Uterus (tissue), 4 donors: ENCODE measurements around the gene NBAS. TPM values are rescaled to one million over a fixed set of nuclear protein-coding genes. Genes with fewer than 3 reads are reported as not detected.

Source experiments
- DNase-seq, 2 donors: peaks; one replicate each; pipeline ENCODE4 v3.0.0-alpha.2; 2019 to 2020
- H3K27ac ChIP-seq, 2 donors: fragments of 200-600 bp; sonication (generic); 1 replicate in 1 of 2; 2 replicates in 1 of 2; pipeline ENCODE4 v1.5.1; 2016 to 2018
- H3K27me3 ChIP-seq, 2 donors: fragments of 200-600 bp; sonication (generic); one replicate each; pipeline ENCODE4 v1.5.1; 2018 to 2019; ENCODE audit warnings: control low read depth in 1 of 2
- H3K36me3 ChIP-seq, 2 donors: fragments of 200-600 bp; sonication (generic); one replicate each; pipeline ENCODE4 v1.5.1; 2019; ENCODE audit warnings: control low read depth in 1 of 2
- H3K4me1 ChIP-seq, 2 donors: fragments of 200-600 bp; sonication (generic); one replicate each; pipeline ENCODE4 v1.5.1; 2018 to 2019; ENCODE audit warnings: control low read depth in 1 of 2
- H3K4me3 ChIP-seq, 2 donors: fragments of 200-600 bp; sonication (generic); 1 replicate in 1 of 2; 2 replicates in 1 of 2; pipeline ENCODE4 v1.5.1; 2018 to 2019; ENCODE audit warnings: mild to moderate bottlenecking in 1 of 2
- H3K9me3 ChIP-seq, 2 donors: fragments of 200-600 bp; sonication (generic); one replicate each; pipeline ENCODE4 v1.5.1; 2019; ENCODE audit warnings: control low read depth in 1 of 2
- CTCF ChIP-seq, 4 experiments: fragments of 200-600 bp in 2 of 4; fragments of 450-650 bp in 2 of 4; sonication (generic) in 2 of 4; IDR thresholded peaks; one replicate each; pipeline ENCODE4 v1.5.1; 2016 to 2019; ENCODE audit warnings: antibody characterized with exemption in 4 of 4, mild to moderate bottlenecking in 2 of 4, moderate library complexity in 1 of 4
- POLR2A ChIP-seq, 2 donors: fragments of 450-650 bp; IDR thresholded peaks; one replicate each; pipeline ENCODE4 v1.6.1; 2016; ENCODE audit warnings: antibody characterized with exemption in 2 of 2, mild to moderate bottlenecking in 1 of 2, moderate library complexity in 1 of 2
- intact Hi-C: fragments of 100-400 bp; cut with DNase I; formaldehyde crosslinking; loops from one replicate; pipeline ENCODE4 v1.15.1; 2023; ENCODE audit warnings: low total_unique reads
- total RNA-seq, 4 donors: library from RNA; depleted of rRNA in 3 of 4; stranded (reverse); fragments of >200 nt in 3 of 4; gene quantifications; one replicate each; pipeline versions ENCODE4 v1.1.0 to v1.2.4, GENCODE V29; 2014 to 2023
- donor health status: DM: yes; HTN: yes; CAD: no.

The NBAS gene
- total RNA-seq, 4 donors from 2014 or later, result 36.2 to 93.5 (median 49.5) TPM

- Histone ChIP-seq H3K4me3 (no peak overlapping the region), H3K9me3 (no peaks in the 10 kb centered on the region), H3K27ac (no peak overlapping the region), H3K27me3 (no peaks in the 10 kb centered on the region), H3K4me1 (no peaks in the 10 kb centered on the region), H3K36me3 (no peaks in the 10 kb centered on the region)
- intact Hi-C loops, result no loop called here
- TF ChIP-seq CTCF (IDR thresholded peaks at IDR 0.05) (no peak), POLR2A (IDR thresholded peaks at IDR 0.05) (no peak)
- DNase-seq, result no peak
These were observed 336.5 kb downstream of the NBAS start for GRCh38 chr2:15224641-15225040.

- no peak for DNase-seq
- Histone ChIP-seq H3K27me3 (no peaks in the 10 kb centered on the region), H3K4me3 (no peak overlapping the region), H3K9me3 (no peaks in the 10 kb centered on the region), H3K27ac (no peak overlapping the region), H3K4me1 (no peaks in the 10 kb centered on the region), H3K36me3 (no peaks in the 10 kb centered on the region)
- intact Hi-C loops, result no loop called here
- TF ChIP-seq POLR2A (IDR thresholded peaks at IDR 0.05) (no peak), CTCF (IDR thresholded peaks at IDR 0.05) (no peak)
These were observed 337.2 kb downstream of the NBAS start for GRCh38 chr2:15223887-15224286.

- intact Hi-C loops, result no loop called here
- Histone ChIP-seq H3K9me3 (no peaks in the 10 kb centered on the region), H3K36me3 (no peaks in the 10 kb centered on the region), H3K4me1 (no peaks in the 10 kb centered on the region), H3K4me3 (no peak overlapping the region), H3K27me3 (no peaks in the 10 kb centered on the region), H3K27ac (no peak overlapping the region)
- no peak for TF ChIP-seq POLR2A (IDR thresholded peaks at IDR 0.05)
- no peak for TF ChIP-seq CTCF (IDR thresholded peaks at IDR 0.05)
- no peak for DNase-seq
These were observed 338.3 kb downstream of the NBAS start for GRCh38 chr2:15222856-15223255.

- no peak overlapping the region for H3K27ac ChIP-seq
- H3K4me3 ChIP-seq, result no peak overlapping the region
- H3K9me3 ChIP-seq, result no peaks in the 10 kb centered on the region
- no peaks in the 10 kb centered on the region for H3K36me3 ChIP-seq
- intact Hi-C loops, result no loop called here
- TF ChIP-seq POLR2A (IDR thresholded peaks at IDR 0.05) (no peak), CTCF (IDR thresholded peaks at IDR 0.05) (no peak)
- H3K27me3 ChIP-seq, result no peaks in the 10 kb centered on the region
- no peaks in the 10 kb centered on the region for H3K4me1 ChIP-seq
- DNase-seq, result no peak
These were observed 340.5 kb downstream of the NBAS start for GRCh38 chr2:15220603-15221002.

GRCh38 chr2:15218423-15219086 lies 342.6 kb downstream of the NBAS start:
- no peak overlapping the region for H3K27ac ChIP-seq
- no peak for DNase-seq
- intact Hi-C loops, result no loop called here
- H3K4me3 ChIP-seq, result no peak overlapping the region
- no peaks in the 10 kb centered on the region for H3K4me1 ChIP-seq
- TF ChIP-seq CTCF (IDR thresholded peaks at IDR 0.05) (no peak), POLR2A (IDR thresholded peaks at IDR 0.05) (no peak)
- H3K27me3 ChIP-seq, result no peaks in the 10 kb centered on the region
- H3K9me3 ChIP-seq, result no peaks in the 10 kb centered on the region
- H3K36me3 ChIP-seq, result no peaks in the 10 kb centered on the region
